Vagina (tissue), 2 donors: ENCODE data around the gene BTN2A1. TPM values are rescaled to one million over a fixed set of nuclear protein-coding genes. Genes with fewer than 3 reads are reported as not detected.

ENCODE experiments used
- DNase-seq, 2 donors: peaks; one replicate each; pipeline ENCODE4 v3.0.0-alpha.2; 2017; ENCODE audit errors: extremely low spot score in 2 of 2
- H3K27ac ChIP-seq: fragments of 200-600 bp; sonication (generic); one replicate; pipeline ENCODE4 v1.5.1; 2019
- H3K27me3 ChIP-seq: fragments of 200-600 bp; sonication (generic); one replicate; pipeline ENCODE4 v1.5.1; 2019
- H3K36me3 ChIP-seq, 2 donors: fragments of 200-600 bp; sonication (generic); one replicate each; pipeline ENCODE4 v1.5.1; 2017 to 2019
- H3K4me1 ChIP-seq: fragments of 200-600 bp; sonication (generic); one replicate; pipeline ENCODE4 v1.5.1; 2019
- H3K4me3 ChIP-seq, 2 donors: fragments of 200-600 bp; sonication (generic); 1 replicate in 1 of 2; 2 replicates in 1 of 2; pipeline ENCODE4 v1.5.1; 2016 to 2019
- H3K9me3 ChIP-seq: fragments of 200-600 bp; sonication (generic); one replicate; pipeline ENCODE4 v1.5.1; 2019
- CTCF ChIP-seq, 3 experiments: fragments of 450-650 bp in 2 of 3; fragments of 200-600 bp in 1 of 3; sonication (generic) in 1 of 3; IDR thresholded peaks; one replicate each; pipeline ENCODE4 v1.5.1; 2017 to 2019; ENCODE audit warnings: antibody characterized with exemption in 3 of 3, mild to moderate bottlenecking in 2 of 3, moderate library complexity in 2 of 3
- POLR2A ChIP-seq, 2 donors: fragments of 450-650 bp; IDR thresholded peaks; one replicate each; pipeline ENCODE4 v1.6.1; 2017; ENCODE audit warnings: antibody characterized with exemption in 2 of 2, mild to moderate bottlenecking in 2 of 2, moderate library complexity in 2 of 2
- POLR2AphosphoS5 ChIP-seq, 2 donors: sonication (generic); formaldehyde crosslinking; IDR thresholded peaks; one replicate each; pipeline ENCODE4 v1.9.0; 2017; ENCODE audit warnings: antibody characterized with exemption in 2 of 2, mild to moderate bottlenecking in 2 of 2, low read depth in 1 of 2; ENCODE audit not compliant: insufficient read depth in 1 of 2
- intact Hi-C: fragments of 100-400 bp; cut with DNase I; formaldehyde crosslinking; loops from one replicate; pipeline ENCODE4 v1.15.1; 2023
- total RNA-seq: library from RNA; depleted of rRNA; stranded (reverse); fragments of >200 nt; gene quantifications from one replicate; pipeline ENCODE4 v1.2.3, GENCODE V29; 2016

Gene BTN2A1
- total RNA-seq, 1 donor from 2014 or later = 18.4 TPM

- Histone ChIP-seq H3K36me3 (peaks cover 0 to 23% of the 10 kb centered on the region in 2 donors), H3K27me3 (no peaks in the 10 kb centered on the region), H3K4me1 (peaks cover 16% of the 10 kb centered on the region), H3K9me3 (no peaks in the 10 kb centered on the region), H3K4me3 (no peak overlapping the region), H3K27ac (no peak overlapping the region)
- intact Hi-C loops = no loop called here
- DNase-seq = no peak
- TF ChIP-seq POLR2AphosphoS5 (IDR thresholded peaks at IDR 0.05; ENCODE audit: insufficient read depth in 1 of 2, low read depth in 1 of 2) (no peak), POLR2A (IDR thresholded peaks at IDR 0.05) (no peak), CTCF (IDR thresholded peaks at IDR 0.05) (no peak)
Observed at GRCh38 chr6:26471970-26472369, 14.2 kb downstream of the BTN2A1 start.

- Histone ChIP-seq H3K36me3 (peaks cover 0 to 15% of the 10 kb centered on the region in 2 donors), H3K9me3 (no peaks in the 10 kb centered on the region), H3K4me1 (peaks cover 16% of the 10 kb centered on the region), H3K4me3 (no peak overlapping the region), H3K27me3 (no peaks in the 10 kb centered on the region), H3K27ac (peak overlapping the region; percentile 90)
- TF ChIP-seq CTCF (IDR thresholded peaks at IDR 0.05) (no peak), POLR2A (IDR thresholded peaks at IDR 0.05) (no peak), POLR2AphosphoS5 (IDR thresholded peaks at IDR 0.05; ENCODE audit: insufficient read depth in 1 of 2, low read depth in 1 of 2) (no peak)
- no peak for DNase-seq
- intact Hi-C loops = no loop called here
Observed at GRCh38 chr6:26472549-26473290, 15.0 kb downstream of the BTN2A1 start.

DNA sequence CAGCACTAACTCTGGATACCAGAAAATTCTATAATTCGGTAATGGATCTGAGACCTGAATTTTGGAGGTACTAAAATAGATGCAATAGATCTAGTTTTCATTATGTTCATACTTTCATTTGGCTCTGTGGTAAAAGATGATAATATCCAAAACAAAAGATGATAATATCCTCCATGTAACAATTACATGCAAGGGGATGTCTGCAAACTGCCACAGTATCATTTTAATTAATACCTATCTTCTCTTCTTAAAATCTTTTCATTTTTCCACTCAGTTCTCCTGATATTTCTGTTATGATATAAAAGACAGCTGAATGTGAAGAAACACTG, 15.6 kb downstream of the BTN2A1 start:
- DNase-seq = no peak
- Histone ChIP-seq H3K27me3 (no peaks in the 10 kb centered on the region), H3K36me3 (peaks cover 0 to 9% of the 10 kb centered on the region in 2 donors), H3K4me3 (peak overlapping the region; percentile 39 to 47), H3K27ac (peak overlapping the region; percentile 90), H3K4me1 (peaks cover 16% of the 10 kb centered on the region), H3K9me3 (no peaks in the 10 kb centered on the region)
- TF ChIP-seq CTCF (IDR thresholded peaks at IDR 0.05) (no peak), POLR2A (IDR thresholded peaks at IDR 0.05) (no peak), POLR2AphosphoS5 (IDR thresholded peaks at IDR 0.05; ENCODE audit: insufficient read depth in 1 of 2, low read depth in 1 of 2) (no peak)
- intact Hi-C loops = no loop called here

GRCh38 chr6:26473758-26474438, 16.1 kb downstream of the BTN2A1 start:
- peak in 1 of 2 donors; percentile 66 for TF ChIP-seq POLR2A (IDR thresholded peaks at IDR 0.05)
- TF ChIP-seq CTCF (IDR thresholded peaks at IDR 0.05) = no peak
- peak; percentile 36 to 98 for TF ChIP-seq POLR2AphosphoS5 (IDR thresholded peaks at IDR 0.05; ENCODE audit: insufficient read depth in 1 of 2, low read depth in 1 of 2)
- H3K27me3 ChIP-seq = no peaks in the 10 kb centered on the region
- peaks cover 0 to 4% of the 10 kb centered on the region in 2 donors for H3K36me3 ChIP-seq
- H3K9me3 ChIP-seq = no peaks in the 10 kb centered on the region
- peak overlapping the region; percentile 90 for H3K27ac ChIP-seq
- H3K4me1 ChIP-seq = peaks cover 16% of the 10 kb centered on the region
- DNase-seq = peak in 1 of 2 donors; percentile 94
- H3K4me3 ChIP-seq = peak overlapping the region; percentile 39 to 47
- intact Hi-C loops = no loop called here

DNA sequence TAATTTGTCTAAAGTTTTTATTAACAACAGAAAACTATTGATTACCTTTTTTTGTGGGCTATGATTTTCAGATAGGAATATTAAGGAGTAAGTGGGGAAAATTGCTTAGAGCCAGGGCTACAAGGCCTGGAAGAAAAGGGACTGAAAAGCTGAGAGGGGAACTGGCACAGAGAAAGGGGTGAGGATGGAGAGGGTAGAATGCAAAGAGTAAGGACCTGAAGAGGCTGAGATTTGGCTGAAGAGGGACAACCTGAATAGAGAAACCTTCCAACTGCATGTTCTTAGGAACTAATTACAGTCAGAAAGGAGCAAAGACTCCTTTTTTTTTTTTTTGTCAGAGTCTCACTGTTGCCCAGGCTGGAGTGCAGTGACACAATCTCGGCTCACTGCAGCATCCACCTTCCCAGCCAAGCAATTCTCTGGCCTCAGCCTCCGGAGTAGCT, 16.7 kb downstream of the BTN2A1 start:
- Histone ChIP-seq H3K9me3 (no peaks in the 10 kb centered on the region), H3K4me3 (peak overlapping the region; percentile 39 to 47), H3K27me3 (no peaks in the 10 kb centered on the region), H3K36me3 (no peaks in the 10 kb centered on the region), H3K27ac (peak overlapping the region; percentile 90), H3K4me1 (peaks cover 16% of the 10 kb centered on the region)
- TF ChIP-seq CTCF (IDR thresholded peaks at IDR 0.05) (no peak), POLR2AphosphoS5 (IDR thresholded peaks at IDR 0.05; ENCODE audit: insufficient read depth in 1 of 2, low read depth in 1 of 2) (no peak), POLR2A (IDR thresholded peaks at IDR 0.05) (no peak)
- DNase-seq = no peak
- intact Hi-C loops = no loop called here
